HUES48 (cell line): ENCODE results near the gene ITGB6.

Experiments
- H3K27ac ChIP-seq: one replicate; pipeline ENCODE4 v1.7.0; 2013; ENCODE audit warnings: low read depth, low read length, inconsistent platforms
- H3K27me3 ChIP-seq: 2 replicates; pipeline ENCODE4 v1.6.1; 2013; ENCODE audit warnings: mild to moderate bottlenecking, low read length; ENCODE audit not compliant: control insufficient read depth, insufficient read depth
- H3K36me3 ChIP-seq: 2 replicates; pipeline ENCODE4 v1.6.1; 2013; ENCODE audit warnings: low read length; ENCODE audit not compliant: control insufficient read depth, insufficient read depth
- H3K4me1 ChIP-seq: 2 replicates; pipeline ENCODE4 v1.6.1; 2013; ENCODE audit warnings: mild to moderate bottlenecking, low read length; ENCODE audit not compliant: control insufficient read depth, insufficient read depth
- H3K4me3 ChIP-seq: 2 replicates; pipeline ENCODE4 v1.5.1; 2013; ENCODE audit warnings: mild to moderate bottlenecking, low read depth, low read length
- H3K9ac ChIP-seq: 2 replicates; pipeline ENCODE4 v1.6.1; 2013; ENCODE audit warnings: mild to moderate bottlenecking, low read depth, low read length, moderate library complexity
- H3K9me3 ChIP-seq: 2 replicates; pipeline ENCODE4 v1.6.1; 2013; ENCODE audit warnings: low read length; ENCODE audit not compliant: control insufficient read depth, insufficient read depth

The ITGB6 gene

GRCh38 chr2:160175169-160176134, 24.6 kb downstream of the ITGB6 start:
- Histone ChIP-seq H3K9me3 (no peaks in the 10 kb centered on the region), H3K27me3 (no peaks in the 10 kb centered on the region), H3K4me1 (no peaks in the 10 kb centered on the region)

GRCh38 chr2:160174322-160174721, 25.8 kb downstream of the ITGB6 start:
- H3K27ac ChIP-seq, result no peak overlapping the region
- H3K9me3 ChIP-seq, result no peaks in the 10 kb centered on the region
- no peaks in the 10 kb centered on the region for H3K36me3 ChIP-seq
- H3K9ac ChIP-seq, result no peak overlapping the region
- no peak overlapping the region for H3K4me3 ChIP-seq
- no peaks in the 10 kb centered on the region for H3K4me1 ChIP-seq
- H3K27me3 ChIP-seq, result no peaks in the 10 kb centered on the region

More at GRCh38 chr2:160175169-160176134, 24.6 kb downstream of the ITGB6 start:
- Histone ChIP-seq H3K36me3 (no peaks in the 10 kb centered on the region), H3K4me3 (no peak overlapping the region), H3K27ac (no peak overlapping the region), H3K9ac (no peak overlapping the region)

GRCh38 chr2:160169988-160170387, 30.1 kb downstream of the ITGB6 start:
- Histone ChIP-seq H3K9ac (no peak overlapping the region), H3K4me1 (no peaks in the 10 kb centered on the region), H3K27ac (no peak overlapping the region), H3K9me3 (no peaks in the 10 kb centered on the region), H3K4me3 (no peak overlapping the region), H3K27me3 (no peaks in the 10 kb centered on the region), H3K36me3 (no peaks in the 10 kb centered on the region)

- no peak overlapping the region for H3K4me3 ChIP-seq
- H3K27ac ChIP-seq, result no peak overlapping the region
- no peaks in the 10 kb centered on the region for H3K4me1 ChIP-seq
- H3K36me3 ChIP-seq, result no peaks in the 10 kb centered on the region
- no peak overlapping the region for H3K9ac ChIP-seq
- H3K27me3 ChIP-seq, result no peaks in the 10 kb centered on the region
- H3K9me3 ChIP-seq, result no peaks in the 10 kb centered on the region
Measured at GRCh38 chr2:160169471-160169870, 30.6 kb downstream of the ITGB6 start.

- Histone ChIP-seq H3K27me3 (no peaks in the 10 kb centered on the region), H3K4me3 (no peak overlapping the region), H3K36me3 (no peaks in the 10 kb centered on the region), H3K4me1 (no peaks in the 10 kb centered on the region), H3K9me3 (no peaks in the 10 kb centered on the region), H3K9ac (no peak overlapping the region), H3K27ac (no peak overlapping the region)
Measured at GRCh38 chr2:160168878-160169277, 31.2 kb downstream of the ITGB6 start.

GRCh38 chr2:160167089-160167740, 32.9 kb downstream of the ITGB6 start:
- no peaks in the 10 kb centered on the region for H3K36me3 ChIP-seq
- no peak overlapping the region for H3K27ac ChIP-seq
- H3K4me1 ChIP-seq, result no peaks in the 10 kb centered on the region
- no peaks in the 10 kb centered on the region for H3K27me3 ChIP-seq
- H3K9me3 ChIP-seq, result no peaks in the 10 kb centered on the region
- H3K4me3 ChIP-seq, result no peak overlapping the region
- H3K9ac ChIP-seq, result no peak overlapping the region

GRCh38 chr2:160165996-160166395, 34.1 kb downstream of the ITGB6 start:
- Histone ChIP-seq H3K27ac (no peak overlapping the region), H3K9ac (no peak overlapping the region), H3K27me3 (no peaks in the 10 kb centered on the region), H3K36me3 (no peaks in the 10 kb centered on the region), H3K9me3 (no peaks in the 10 kb centered on the region), H3K4me3 (no peak overlapping the region), H3K4me1 (no peaks in the 10 kb centered on the region)

GRCh38 chr2:160165081-160165480, 35.0 kb downstream of the ITGB6 start:
- no peaks in the 10 kb centered on the region for H3K9me3 ChIP-seq
- H3K4me3 ChIP-seq, result no peak overlapping the region
- H3K27me3 ChIP-seq, result no peaks in the 10 kb centered on the region
- no peaks in the 10 kb centered on the region for H3K4me1 ChIP-seq
- no peak overlapping the region for H3K9ac ChIP-seq
- H3K27ac ChIP-seq, result no peak overlapping the region
- no peaks in the 10 kb centered on the region for H3K36me3 ChIP-seq

GRCh38 chr2:160157861-160158829, 41.9 kb downstream of the ITGB6 start:
- H3K27ac ChIP-seq, result no peak overlapping the region

GRCh38 chr2:160156665-160157064, 43.4 kb downstream of the ITGB6 start:
- H3K9me3 ChIP-seq, result no peaks in the 10 kb centered on the region
- no peak overlapping the region for H3K27ac ChIP-seq
- no peak overlapping the region for H3K9ac ChIP-seq
- H3K4me3 ChIP-seq, result no peak overlapping the region
- peaks cover 10% of the 10 kb centered on the region for H3K4me1 ChIP-seq
- no peaks in the 10 kb centered on the region for H3K27me3 ChIP-seq
- H3K36me3 ChIP-seq, result no peaks in the 10 kb centered on the region

More at GRCh38 chr2:160157861-160158829, 41.9 kb downstream of the ITGB6 start:
- Histone ChIP-seq H3K4me3 (no peak overlapping the region), H3K9me3 (no peaks in the 10 kb centered on the region), H3K36me3 (no peaks in the 10 kb centered on the region), H3K4me1 (peaks cover 10% of the 10 kb centered on the region), H3K27me3 (no peaks in the 10 kb centered on the region), H3K9ac (no peak overlapping the region)
